ENCODE results near the gene PACRG.

- TF ChIP-seq POLR2A (IDR thresholded peaks at IDR 0.05; ENCODE audit: low read depth, low read length) (no peak), POLR2AphosphoS5 (IDR thresholded peaks at IDR 0.05; ENCODE audit: low read depth, low read length) (no peak), TAF1 (IDR thresholded peaks at IDR 0.05; ENCODE audit: borderline replicate concordance, low read depth, low read length) (no peak)
These were observed 512.0 kb downstream of the PACRG start for GRCh38 chr6:163239572-163240340.

Data from GM12892 (cell line).